K562 (cell line): ENCODE measurements around the gene FN3K. TPM values are rescaled to one million over a fixed set of nuclear protein-coding genes. Genes with fewer than 3 reads are reported as not detected.

Experiments used
- ATAC-seq: fragments of 200-7000 bp; cut with Tn5 transposase; 3 replicates; pipeline ENCODE4 v1.9.1; 2020; ENCODE audit warnings: moderate library complexity
- BruUV-seq: library from RNA; stranded (reverse); fragments of 400-500 nt; replicated peaks from 2 replicates; lab custom pipeline; 2021; lab: Mats Ljungman, UMichigan
- CTCF ChIA-PET: fragments of 300-600 bp; formaldehyde crosslinking; extraction: SDS; loops from one replicate; lab custom pipeline; 2021; ENCODE audit warnings: low intra/inter-chr PET ratio; lab: Yijun Ruan, JAX
- POLR2A ChIA-PET: fragments of 300-600, 350-650 bp; sonication (Branson Sonifier 250); formaldehyde crosslinking; extraction: SDS; loops from one replicate; lab custom pipeline; 2021; ENCODE audit warnings: antibody characterized with exemption, inconsistent platforms; lab: Yijun Ruan, JAX
- DNase-seq, 4 experiments: peaks; one replicate each; pipeline versions ENCODE4 v3.0.0 to v3.0.0-alpha.2; 2011 to 2018; ENCODE audit warnings: low spot score in 3 of 4, mixed read lengths in 3 of 4; ENCODE audit errors: extremely low read depth in 1 of 4
- FAIRE-seq: peaks from 2 replicates; lab custom pipeline; 2011; peaks lifted over from hg19 to GRCh38; lab: Jason Lieb, UNC
- H2AFZ ChIP-seq: 2 replicates; pipeline ENCODE4 v1.6.0; 2011; ENCODE audit warnings: low read depth, low read length, control low read depth, inconsistent platforms
- H3K27ac ChIP-seq: fragments of 200-600 bp; 3 replicates; pipeline ENCODE4 v1.8.0; 2011; ENCODE audit warnings: low read depth, mild to moderate bottlenecking, control low read depth, inconsistent platforms, low read length, moderate library complexity, mixed read lengths; ENCODE audit errors: extremely low read depth
- H3K27me3 ChIP-seq, 2 experiments: fragments of 300-600 bp in 1 of 2; 2 replicates in 1 of 2; 3 replicates in 1 of 2; pipeline versions ENCODE4 v1.6.0 to v1.8.0; 2011; ENCODE audit warnings: inconsistent platforms in 2 of 2, low read length in 2 of 2, mild to moderate bottlenecking in 1 of 2, mixed read lengths in 1 of 2, moderate library complexity in 1 of 2; ENCODE audit not compliant: control insufficient read depth in 2 of 2, insufficient read depth in 2 of 2
- H3K36me3 ChIP-seq: fragments of 300-600 bp; 3 replicates; pipeline ENCODE4 v1.8.0; 2011; ENCODE audit warnings: mild to moderate bottlenecking, low read length, inconsistent platforms; ENCODE audit not compliant: control insufficient read depth, insufficient read depth
- H3K4me1 ChIP-seq, 2 experiments: fragments of 200-600 bp in 1 of 2; replicated peaks in 1 of 2; 2 replicates in 1 of 2; 3 replicates in 1 of 2; pipeline versions ENCODE4 v1.5.1 to v1.8.0; 2011; ENCODE audit warnings: inconsistent platforms in 2 of 2, low read length in 2 of 2, mild to moderate bottlenecking in 1 of 2, mixed read lengths in 1 of 2, moderate library complexity in 1 of 2; ENCODE audit not compliant: control insufficient read depth in 2 of 2, insufficient read depth in 2 of 2
- H3K4me2 ChIP-seq: 2 replicates; pipeline ENCODE4 v1.6.1; 2011; ENCODE audit warnings: low read length, control low read depth, inconsistent platforms, mixed read lengths; ENCODE audit not compliant: insufficient read depth
- H3K4me3 ChIP-seq: fragments of 200-600 bp; sonication (generic), shearing (Covaris generic); 2 replicates; pipeline ENCODE4 v1.5.1; 2016; ENCODE audit warnings: control low read depth, inconsistent platforms
- H3K79me2 ChIP-seq: fragments of 200-600 bp; 3 replicates; pipeline ENCODE4 v1.8.0; 2011; ENCODE audit warnings: low read length, inconsistent platforms; ENCODE audit not compliant: control insufficient read depth, insufficient read depth
- H3K9ac ChIP-seq, 2 experiments: 2 replicates each; pipeline versions ENCODE4 v1.6.0 to v1.6.1; 2011; ENCODE audit warnings: low read depth in 2 of 2, low read length in 2 of 2, control low read depth in 1 of 2, inconsistent platforms in 1 of 2, mild to moderate bottlenecking in 1 of 2, mixed read lengths in 1 of 2; ENCODE audit not compliant: insufficient read depth in 1 of 2
- H3K9me1 ChIP-seq: one replicate; pipeline ENCODE4 v1.6.0; 2011; ENCODE audit warnings: inconsistent platforms, mild to moderate bottlenecking, low read length, moderate library complexity; ENCODE audit not compliant: control insufficient read depth, insufficient read depth
- H3K9me3 ChIP-seq: replicated peaks from 2 replicates; pipeline ENCODE4 v1.5.1; 2011; ENCODE audit warnings: low read depth, low read length, inconsistent platforms; ENCODE audit not compliant: control insufficient read depth, insufficient read depth
- H4K20me1 ChIP-seq: replicated peaks from 2 replicates; pipeline ENCODE4 v1.6.1; 2011; ENCODE audit warnings: low read length, inconsistent platforms, mixed read lengths; ENCODE audit not compliant: control insufficient read depth, insufficient read depth
- BRF2 ChIP-seq: IDR thresholded peaks from 3 replicates; pipeline ENCODE4 v1.6.1; 2011; ENCODE audit warnings: borderline replicate concordance, mild to moderate bottlenecking; ENCODE audit not compliant: insufficient read length, insufficient read depth
- CEBPG ChIP-seq, 3 experiments: fragments of 200-800 bp in 1 of 3; sonication (Bioruptor generic) in 1 of 3; sonication (generic) in 1 of 3; formaldehyde crosslinking in 1 of 3; IDR thresholded peaks in 2 of 3; conservative IDR thresholded peaks in 1 of 3; 2 replicates each; pipeline versions ENCODE4 v1.6.1 to v1.8.0; 2016 to 2022; ENCODE audit warnings: missing compliant biosample characterization in 2 of 3, missing genetic modification characterization in 2 of 3, mild to moderate bottlenecking in 1 of 3, missing genetic modification reagents in 1 of 3
- CHCHD3 ChIP-seq: fragments of 250-450 bp; sonication (Bioruptor Pico); IDR thresholded peaks from 2 replicates; pipeline ENCODE4 v2.1.2; 2022; ENCODE audit warnings: mild to moderate bottlenecking
- FIP1L1 ChIP-seq: fragments of 200-400 bp; formaldehyde crosslinking; IDR thresholded peaks from 2 replicates; pipeline ENCODE4 v1.6.1; 2018; ENCODE audit warnings: mild to moderate bottlenecking, low read depth, low read length; ENCODE audit not compliant: poor library complexity, severe bottlenecking
- IRF1 ChIP-seq: sonication (generic); formaldehyde crosslinking; IDR thresholded peaks from 2 replicates; pipeline ENCODE4 v1.8.0; 2022; ENCODE audit warnings: missing genetic modification reagents, mild to moderate bottlenecking, borderline replicate concordance
- MAFG ChIP-seq: fragments of 450-650 bp; conservative IDR thresholded peaks from 2 replicates; pipeline ENCODE4 v1.6.1; 2016; ENCODE audit warnings: missing genetic modification characterization, missing compliant biosample characterization
- NBN ChIP-seq: fragments of 450-650 bp; IDR thresholded peaks from 2 replicates; pipeline ENCODE4 v1.6.1; 2016; ENCODE audit warnings: low read depth, mild to moderate bottlenecking
- NONO ChIP-seq, 2 experiments: fragments of 200-400 bp in 1 of 2; fragments of 450-650 bp in 1 of 2; formaldehyde crosslinking in 1 of 2; IDR thresholded peaks; 2 replicates each; pipeline ENCODE4 v1.6.1; 2017; ENCODE audit warnings: low read depth in 2 of 2, mild to moderate bottlenecking in 2 of 2, moderate library complexity in 2 of 2, low read length in 1 of 2
- PHB2 ChIP-seq: fragments of 450-650 bp; IDR thresholded peaks from 2 replicates; pipeline ENCODE4 v1.6.1; 2017; ENCODE audit warnings: low read depth
- SMARCC2 ChIP-seq: fragments of 450-650 bp; IDR thresholded peaks from 2 replicates; pipeline ENCODE4 v1.6.1; 2017; ENCODE audit warnings: antibody characterized with exemption, moderate library complexity, mild to moderate bottlenecking, low read depth
- SRSF1 ChIP-seq: fragments of 200-400 bp; formaldehyde crosslinking; IDR thresholded peaks from 2 replicates; pipeline ENCODE4 v1.6.1; 2017; ENCODE audit warnings: mild to moderate bottlenecking, low read depth, low read length, moderate library complexity
- ZBTB33 ChIP-seq: sonication (generic); formaldehyde crosslinking; IDR thresholded peaks from 2 replicates; pipeline ENCODE4 v1.8.1; 2023; ENCODE audit warnings: mild to moderate bottlenecking, missing genetic modification reagents
- ZNF551 ChIP-seq: fragments of 250-450 bp; sonication (Bioruptor Pico); IDR thresholded peaks from 2 replicates; pipeline ENCODE4 v1.5.0; 2021; ENCODE audit warnings: mild to moderate bottlenecking, moderate library complexity
- ZNF584 ChIP-seq: fragments of 200-800 bp; sonication (Bioruptor generic); IDR thresholded peaks from 2 replicates; pipeline ENCODE4 v1.6.1; 2016; ENCODE audit warnings: low read depth, mild to moderate bottlenecking, missing genetic modification characterization, missing compliant biosample characterization
- ZNF77 ChIP-seq: fragments of 250-450 bp; sonication (Bioruptor Pico); IDR thresholded peaks from 2 replicates; pipeline ENCODE4 v1.5.0; 2020
- WGBS: fragments of 100-300 bp; shearing (Covaris generic); methylation state at CpG from one replicate; pipeline ENCODE4 v1.1.6; 2016; ENCODE audit warnings: low coverage, mixed read lengths; ENCODE audit not compliant: insufficient coverage; ENCODE audit errors: missing lambda C conversion rate; 5-methylcytosine and 5-hydroxymethylcytosine counted together
- in situ Hi-C: fragments of 300-500 bp; cut with MboI; formaldehyde crosslinking; loops from 4 replicates; pipeline ENCODE4 v1.15.0; 2018; ENCODE audit warnings: inconsistent platforms, mixed read lengths
- intact Hi-C: fragments of 100-400 bp; cut with micrococcal nuclease; formaldehyde crosslinking; loops from 2 replicates; pipeline ENCODE4 v1.14.2; 2022
- polyA plus RNA-seq, 8 experiments: library from polyadenylated mRNA; depleted of rRNA in 4 of 8; stranded (reverse) in 5 of 8; unstranded in 3 of 8; fragments of >200 nt; fragmentation: Nextera tagmentation in 2 of 8; fragmentation: Illumina TruSeq in 1 of 8; extraction: Ambion mirVana in 2 of 8; extraction: Trizol in 1 of 8; gene quantifications; 2 replicates each; pipeline versions ENCODE4 v1.2.1 to v1.2.3, GENCODE V29; 2011 to 2014; ENCODE audit warnings: inconsistent platforms in 1 of 8, missing spikeins in 1 of 8
- total RNA-seq, 7 experiments: library from RNA; depleted of rRNA in 6 of 7; stranded (reverse); fragments of >200 nt in 6 of 7; fragmentation: Illumina TruSeq in 2 of 7; extraction: Trizol in 2 of 7; gene quantifications; 2 replicates each; pipeline versions ENCODE4 v1.2.1 to v1.2.3, GENCODE V29; 2011 to 2021; ENCODE audit warnings: low replicate concordance in 1 of 7
- TF ChIP-seq, protein P1 (sequence below): fragments of 450-650 bp; IDR thresholded peaks from one replicate; pipeline ENCODE4 v1.6.1; 2018; ENCODE audit warnings: mild to moderate bottlenecking, moderate library complexity; ENCODE audit not compliant: partially characterized antibody

Gene FN3K
- total and polyA plus RNA-seq, 9 of the 15 experiments (the other 6 are each of a cell fraction or from before 2014, with no cell fraction given) = 0.08 to 22.7 (median 3.8) TPM

DNA sequence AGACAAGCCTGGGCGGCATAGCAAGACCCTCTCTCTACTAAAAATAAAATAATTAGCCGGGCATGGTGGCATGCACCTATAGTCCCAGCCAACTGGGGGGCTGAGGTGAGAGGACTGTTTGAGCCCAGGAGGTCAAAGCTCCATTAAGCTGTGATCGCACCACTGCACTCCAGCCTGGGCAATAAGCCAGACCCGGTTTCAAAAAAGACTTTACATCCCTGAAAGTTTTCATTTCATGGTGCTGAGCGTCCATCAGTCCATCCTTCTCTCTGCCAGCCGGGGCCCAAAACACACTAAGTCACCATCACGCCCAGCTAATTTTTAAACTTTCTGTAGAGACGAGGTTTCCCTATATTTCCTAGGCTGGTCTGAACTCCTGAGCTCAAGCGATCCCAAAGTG lies 47.5 kb upstream of the FN3K start (continued):
- no peak for TF ChIP-seq NONO (IDR thresholded peaks at IDR 0.05; ENCODE audit: low read depth in 2 of 2, low read length in 1 of 2)
- TF ChIP-seq FIP1L1 = no peak
- no peak for TF ChIP-seq IRF1 (CRISPR knock-in tag)
- no peak for TF ChIP-seq PHB2
- TF ChIP-seq BRF2 = no peak
- no peak for TF ChIP-seq NBN
- no peak for TF ChIP-seq CEBPG (CRISPR knock-in tag; IDR thresholded peaks at IDR 0.05)
- no peak for TF ChIP-seq CEBPG (tag; conservative IDR thresholded peaks at IDR 0.05 in 1 of 2, IDR thresholded peaks at IDR 0.05 in 1 of 2)

DNA sequence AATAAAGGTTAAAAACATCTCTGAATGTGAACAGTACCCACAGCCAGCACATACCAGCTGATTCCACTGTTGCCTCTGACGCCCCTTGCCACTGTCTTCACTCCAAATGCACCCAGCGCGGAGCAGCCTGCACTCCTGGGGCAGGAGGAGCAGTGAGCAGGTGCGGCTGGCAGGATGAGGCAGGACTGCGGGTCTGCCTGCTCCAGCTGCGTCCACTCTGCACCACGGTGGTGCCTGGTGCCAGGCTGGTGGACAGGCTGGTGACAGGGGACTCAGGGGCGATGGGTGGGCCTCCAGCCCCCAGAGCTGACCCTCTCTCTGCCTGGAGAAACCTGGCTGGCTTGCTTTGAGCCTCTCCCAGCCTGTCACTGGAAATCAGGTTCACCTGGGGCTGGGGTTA lies 46.3 kb upstream of the FN3K start:
- Histone ChIP-seq H3K79me2 (no peaks in the 10 kb centered on the region), H3K27ac (no peak overlapping the region), H3K9me3 (peaks cover under 1% of the 10 kb centered on the region; the same call in 1 of the 2 replicates), H3K9me1 (no peaks in the 10 kb centered on the region), H3K27me3 (peaks cover 4 to 27% of the 10 kb centered on the region in 2 experiments; a peak in 4 of 5 replicates), H3K4me3 (no peak overlapping the region), H2AFZ (no peak overlapping the region), H4K20me1 (0 out of 2 replicates have a peak, but pooled peaks cover 2% of the 10 kb centered on the region), H3K36me3 (no peaks in the 10 kb centered on the region), H3K4me1 (peaks cover 0 to 14% of the 10 kb centered on the region in 2 experiments; a peak in 2 of 5 replicates), H3K4me2 (no peak overlapping the region), H3K9ac (no peak overlapping the region)
- in situ Hi-C loops (no loop called here), intact Hi-C loops (no loop called here)
- CTCF ChIA-PET = no interaction called here
- no peak for FAIRE-seq
- 9% methylated on average over 8 of the region's 8 CpGs for WGBS
- POLR2A ChIA-PET = no interaction called here
- DNase-seq = no peak
- no peak for ATAC-seq
- BruUV-seq = no TSS peak
- TF ChIP-seq MAFG (tag) (no peak), CHCHD3 (no peak), ZNF584 (CRISPR knock-in tag) (no peak), SMARCC2 (no peak), ZNF551 (CRISPR knock-in tag) (no peak), SRSF1 (no peak), ZBTB33 (no peak), ZNF77 (CRISPR knock-in tag) (no peak)
- TF ChIP-seq, protein P1, sequence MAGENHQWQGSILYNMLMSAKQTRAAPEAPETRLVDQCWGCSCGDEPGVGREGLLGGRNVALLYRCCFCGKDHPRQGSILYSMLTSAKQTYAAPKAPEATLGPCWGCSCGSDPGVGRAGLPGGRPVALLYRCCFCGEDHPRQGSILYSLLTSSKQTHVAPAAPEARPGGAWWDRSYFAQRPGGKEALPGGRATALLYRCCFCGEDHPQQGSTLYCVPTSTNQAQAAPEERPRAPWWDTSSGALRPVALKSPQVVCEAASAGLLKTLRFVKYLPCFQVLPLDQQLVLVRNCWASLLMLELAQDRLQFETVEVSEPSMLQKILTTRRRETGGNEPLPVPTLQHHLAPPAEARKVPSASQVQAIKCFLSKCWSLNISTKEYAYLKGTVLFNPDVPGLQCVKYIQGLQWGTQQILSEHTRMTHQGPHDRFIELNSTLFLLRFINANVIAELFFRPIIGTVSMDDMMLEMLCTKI = no peak
